H1 (cell line): Measurements from ENCODE around the gene EIF3B. TPM values are rescaled to one million over a fixed set of nuclear protein-coding genes. Genes with fewer than 3 reads are reported as not detected.

ENCODE experiments used
- EZH2 ChIP-seq: fragments of 200-600 bp; sonication (generic); IDR thresholded peaks from 2 replicates; pipeline ENCODE4 v1.7.1; 2012; ENCODE audit warnings: low read depth, mild to moderate bottlenecking, moderate library complexity, low read length, inconsistent platforms; ENCODE audit not compliant: severe bottlenecking
- MAX ChIP-seq: IDR thresholded peaks from 2 replicates; pipeline ENCODE4 v1.6.1; 2012; ENCODE audit warnings: inconsistent platforms
- PHF8 ChIP-seq: fragments of 200-600 bp; sonication (generic); conservative IDR thresholded peaks from 2 replicates; pipeline ENCODE4 v1.7.1; 2012; ENCODE audit warnings: low read depth, mild to moderate bottlenecking, inconsistent platforms, low read length, moderate library complexity
- polyA plus RNA-seq, 7 experiments: library from polyadenylated mRNA; depleted of rRNA in 3 of 7; stranded (reverse) in 5 of 7; unstranded in 2 of 7; fragments of >200 nt in 5 of 7; fragments of 200-250 nt in 2 of 7; gene quantifications; 1 replicate in 5 of 7; 2 replicates in 1 of 7; 4 replicates in 1 of 7; pipeline versions ENCODE4 v1.2.1 to v1.2.3, GENCODE V29; 2011 to 2013; ENCODE audit warnings: missing spikeins in 2 of 7, mixed read lengths in 2 of 7
- total RNA-seq: library from RNA; stranded (reverse); fragmentation: NEBNext Ultra II Directional; extraction: Animal tissue kit (Norgen Biotek cat#: 25700); gene quantifications from 2 replicates; pipeline ENCODE4 v1.2.1, GENCODE V29; 2021

EIF3B gene
- total and polyA plus RNA-seq, 2 of the 8 experiments (the other 6 are each of a cell fraction or from before 2014, with no cell fraction given) = 167 to 316 TPM

GRCh38 chr7:2404714-2405119, 50.1 kb downstream of the EIF3B start (continued):
- TF ChIP-seq PHF8 (no peak), EZH2 (no peak), MAX (no peak)
